Stimulated activated CD4-positive, alpha-beta T cell treated with anti-CD3 and anti-CD28 coated beads, Interleukin-15, amount 100 ng/mL, for 24 hours (primary cell): ENCODE data around the gene DCUN1D2.

Experiments used
- DNase-seq: peaks from one replicate; pipeline ENCODE4 v3.0.0-alpha.2; 2020

DCUN1D2 gene

DNA sequence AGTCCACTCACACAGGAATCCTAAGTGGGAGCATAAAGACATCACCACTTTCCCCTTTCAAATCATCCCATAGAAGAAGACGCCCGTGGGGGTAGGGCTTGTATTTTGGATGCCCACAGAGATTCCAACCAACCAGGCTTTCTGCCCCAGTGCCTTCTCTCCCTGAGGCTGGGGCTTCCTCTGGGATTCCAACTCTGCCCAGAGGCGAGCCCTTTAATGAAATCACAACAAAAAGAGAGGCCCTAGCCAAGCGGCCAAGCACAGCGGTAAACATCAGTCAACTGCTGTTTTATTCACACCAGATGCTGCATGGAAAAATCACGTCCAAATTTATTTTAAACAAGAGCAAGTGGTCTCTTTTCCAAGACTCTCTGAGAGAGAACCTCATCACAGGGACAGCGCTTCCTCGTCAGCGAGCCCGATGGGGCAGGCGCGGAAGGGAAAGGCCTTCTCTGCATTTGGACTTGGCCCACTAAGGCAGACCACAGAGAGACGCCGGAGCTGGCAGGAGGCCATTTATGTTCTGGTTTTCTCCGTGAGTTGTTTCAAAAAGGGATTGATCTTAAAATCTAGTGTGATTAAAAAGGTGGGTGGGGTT lies 68.7 kb downstream of the DCUN1D2 start:
- DNase-seq: no peak

DNA sequence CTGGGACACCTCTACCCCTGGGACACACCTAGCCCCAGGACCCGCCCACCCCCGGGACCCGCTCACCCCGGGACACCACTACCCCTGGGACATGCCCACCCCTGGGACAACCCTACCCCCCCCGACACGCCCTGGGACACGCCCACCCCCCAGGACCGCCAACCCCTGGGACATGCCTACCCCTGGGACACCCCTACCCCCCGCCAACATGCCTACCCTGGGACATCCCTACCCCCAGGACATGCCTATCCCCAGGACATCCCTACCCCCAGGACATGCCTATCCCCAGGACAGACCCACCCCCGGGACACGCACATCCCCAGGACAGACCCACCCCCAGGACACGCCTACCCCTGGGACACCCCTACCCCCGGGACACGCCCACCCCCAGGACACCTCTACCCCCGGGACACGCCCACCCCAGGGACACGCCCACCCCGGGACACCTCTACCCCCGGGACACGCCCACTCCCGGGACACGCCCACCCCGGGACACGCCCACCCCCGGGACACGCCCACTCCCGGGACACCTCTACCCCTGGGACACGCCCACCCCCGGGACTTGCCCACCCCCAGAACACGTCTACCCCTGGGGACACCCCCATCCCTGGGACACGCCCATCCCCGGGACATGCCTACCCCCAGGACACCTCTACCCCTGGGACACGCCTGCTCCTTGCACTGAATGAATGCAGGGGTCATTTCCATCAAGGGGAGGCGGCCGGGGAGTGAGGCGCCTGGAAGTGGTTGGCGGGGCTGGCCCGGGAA lies 69.5 kb downstream of the DCUN1D2 start:
- DNase-seq: peak; percentile 11

DNA sequence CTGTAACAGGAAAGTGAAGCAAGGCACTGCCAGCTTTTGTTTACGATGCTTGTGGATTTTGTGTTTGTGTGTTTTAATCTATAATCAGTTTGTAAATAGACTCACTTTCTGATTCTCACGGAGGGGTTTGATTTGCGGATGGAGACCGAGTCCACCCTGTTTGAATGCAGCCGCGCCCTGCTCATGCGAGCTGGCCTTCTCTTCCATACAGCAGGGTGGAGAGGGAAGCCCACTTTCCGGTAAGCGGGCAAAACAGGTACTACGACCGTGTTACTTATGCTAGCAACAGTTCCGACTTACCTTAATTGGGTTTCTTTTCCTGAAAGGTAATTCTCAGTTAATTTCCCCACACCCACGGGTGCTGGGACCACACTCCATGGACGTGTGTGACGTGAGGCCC lies 70.3 kb downstream of the DCUN1D2 start:
- DNase-seq: no peak

DNA sequence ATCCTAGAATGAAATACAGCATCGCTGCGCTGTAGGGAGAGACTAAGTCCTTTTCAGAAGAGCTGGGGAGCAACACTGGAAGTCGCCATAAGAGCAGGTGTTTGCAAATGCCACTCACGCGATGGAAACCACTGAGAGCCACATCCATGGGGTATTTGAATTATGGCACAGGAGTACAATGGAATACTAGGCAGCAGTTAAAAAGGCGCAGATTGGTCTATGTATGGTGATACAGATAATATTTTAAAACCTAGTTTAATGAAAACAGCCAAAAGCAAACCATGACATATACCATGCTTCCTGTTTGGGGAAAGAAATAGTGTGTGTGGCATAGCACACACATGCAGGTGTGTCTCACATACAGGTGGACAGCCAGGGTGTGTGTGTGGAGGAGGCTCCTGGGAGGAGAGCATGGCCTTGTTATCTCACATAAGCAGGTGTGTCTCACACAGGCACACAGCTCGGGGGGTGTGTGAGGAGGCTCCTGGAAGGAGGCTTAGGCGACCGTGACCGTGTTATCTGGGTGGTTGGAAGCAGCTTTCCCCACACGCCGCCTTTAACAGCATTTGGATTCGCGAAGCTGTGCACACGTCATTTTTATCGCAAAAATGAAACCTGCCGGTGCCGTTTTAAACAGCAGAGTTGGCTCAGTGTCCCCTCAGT lies 70.8 kb downstream of the DCUN1D2 start:
- no peak for DNase-seq

DNA sequence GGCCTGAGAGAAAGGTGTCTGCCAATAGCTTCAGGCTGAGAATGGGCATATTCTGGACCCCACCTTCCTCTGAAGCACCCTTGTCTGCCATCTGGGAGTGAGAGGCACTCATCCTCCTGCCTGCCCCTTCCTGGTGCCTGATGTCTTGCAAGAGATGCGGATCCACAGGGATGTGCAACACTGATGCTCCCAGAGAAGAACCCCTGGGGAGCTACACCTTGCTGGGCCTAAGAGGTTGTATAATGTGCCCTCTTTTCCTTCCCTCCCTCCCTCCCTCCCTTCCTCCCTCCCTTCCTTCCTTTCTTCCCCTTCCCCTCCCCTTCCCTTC lies 71.8 kb downstream of the DCUN1D2 start:
- no peak for DNase-seq

DNA sequence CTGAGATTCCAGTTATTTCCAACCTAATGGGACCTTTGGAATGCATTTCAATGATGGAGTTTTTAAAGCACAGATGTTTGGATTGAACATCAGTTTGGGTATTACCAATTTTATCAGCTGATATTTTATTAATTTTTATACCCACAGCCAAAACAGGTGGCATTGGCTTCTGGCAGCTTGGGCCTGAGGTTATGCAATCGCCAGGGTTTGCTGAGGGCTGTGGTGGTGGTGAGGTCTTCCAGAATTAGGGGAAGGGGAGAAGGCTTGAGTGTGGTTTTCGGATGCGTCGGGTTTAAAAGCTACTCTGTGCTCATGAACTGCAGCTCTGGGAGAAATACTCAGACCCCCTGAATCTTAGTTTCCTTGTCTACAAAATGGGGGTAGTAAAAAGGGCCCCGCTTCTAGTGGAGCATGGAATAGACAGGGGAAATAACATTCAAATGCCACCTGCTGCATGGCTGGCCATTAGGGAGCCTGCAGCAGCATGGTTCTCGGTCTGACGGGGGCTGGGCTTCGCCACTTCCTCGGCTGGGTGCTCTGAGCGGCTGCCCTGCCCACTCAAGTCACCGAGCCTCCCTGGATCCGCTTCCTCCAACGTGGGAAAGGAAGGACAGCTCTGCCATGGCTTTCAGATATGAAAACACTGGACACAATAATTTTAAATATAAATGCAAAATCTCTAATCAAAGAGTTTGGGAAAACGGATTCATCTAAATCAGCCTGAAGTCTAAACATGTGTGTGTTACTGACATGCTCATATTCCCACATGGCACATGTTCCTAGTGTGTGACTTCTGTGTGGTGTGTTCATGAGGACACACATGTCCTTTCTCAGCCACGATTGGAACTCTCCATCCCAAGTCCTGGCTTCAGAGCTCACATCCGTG lies 72.4 kb downstream of the DCUN1D2 start:
- DNase-seq: no peak

DNA sequence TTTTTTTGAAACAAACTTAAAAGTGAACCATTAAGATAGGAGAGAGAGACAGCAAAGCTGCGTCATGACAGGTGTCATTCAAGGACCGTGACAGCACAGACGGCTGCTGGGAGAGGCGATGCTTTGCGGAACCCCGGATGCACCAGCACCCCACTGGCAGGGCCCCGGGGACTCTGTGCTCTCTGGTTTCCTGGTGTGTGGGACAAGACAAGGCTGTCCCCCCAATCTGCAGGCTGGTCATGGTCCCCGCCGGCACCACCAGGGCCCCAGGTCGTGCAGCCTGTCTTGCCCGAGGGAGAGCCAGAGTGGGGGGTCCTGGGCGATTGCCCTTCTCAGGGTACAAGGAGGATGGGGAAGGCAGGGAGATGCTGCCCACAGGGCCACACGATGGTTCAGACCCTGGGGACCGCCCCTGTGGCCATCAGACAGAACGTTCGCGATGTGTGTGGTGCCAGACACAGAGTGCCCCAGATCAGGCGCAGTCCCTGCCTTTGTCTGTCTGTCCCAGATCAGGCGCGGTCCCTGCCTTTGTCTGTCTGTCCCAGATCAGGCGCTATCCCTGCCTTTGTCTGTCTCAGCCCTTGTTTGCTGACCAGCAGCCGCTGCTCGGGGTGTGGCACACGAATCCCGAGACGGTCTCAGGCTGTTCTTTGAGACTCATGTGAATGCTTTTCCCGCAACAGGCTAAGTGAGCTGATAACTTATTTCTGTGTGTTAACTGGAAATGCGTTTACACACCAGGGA lies 73.3 kb downstream of the DCUN1D2 start:
- no peak for DNase-seq

DNA sequence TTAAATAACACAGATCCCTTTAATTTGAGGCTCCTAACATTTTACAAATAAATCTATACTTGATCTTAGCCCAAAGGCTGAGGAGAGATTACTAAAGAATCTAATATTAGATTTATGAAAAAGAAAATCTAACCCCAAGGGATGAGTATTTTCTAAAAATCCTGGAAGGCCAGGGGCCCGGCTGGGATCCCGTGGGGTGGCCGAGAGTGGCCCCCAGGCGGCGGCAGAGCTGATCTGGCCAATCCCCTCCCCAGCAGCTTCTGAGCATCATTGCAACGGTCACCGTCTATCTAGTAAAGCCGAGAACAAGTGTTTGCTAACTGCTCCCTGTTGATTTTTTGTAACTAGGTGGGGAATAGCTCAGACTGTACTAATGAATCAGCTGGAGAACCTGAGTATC lies 74.7 kb downstream of the DCUN1D2 start:
- no peak for DNase-seq

DNA sequence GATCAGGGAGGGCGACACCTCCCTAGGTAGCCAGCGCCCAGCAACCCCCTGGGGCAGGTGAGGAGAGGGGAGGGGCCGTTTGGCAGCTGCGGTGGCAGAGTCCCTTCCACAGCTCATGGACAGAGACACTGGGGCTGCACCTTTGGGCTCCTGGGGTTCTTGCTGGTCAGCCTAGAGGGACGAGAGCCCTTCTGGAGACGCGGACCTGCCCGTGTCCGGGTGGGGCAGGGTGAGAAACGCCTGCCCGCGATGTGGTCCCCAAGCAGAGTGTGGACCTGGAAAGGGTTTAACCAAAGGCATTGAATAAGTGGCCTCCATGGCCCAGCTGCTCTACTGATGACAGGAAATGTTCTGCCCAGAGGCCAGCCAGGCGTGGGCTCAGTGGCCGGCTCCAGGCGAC lies 75.5 kb downstream of the DCUN1D2 start:
- DNase-seq: no peak

DNA sequence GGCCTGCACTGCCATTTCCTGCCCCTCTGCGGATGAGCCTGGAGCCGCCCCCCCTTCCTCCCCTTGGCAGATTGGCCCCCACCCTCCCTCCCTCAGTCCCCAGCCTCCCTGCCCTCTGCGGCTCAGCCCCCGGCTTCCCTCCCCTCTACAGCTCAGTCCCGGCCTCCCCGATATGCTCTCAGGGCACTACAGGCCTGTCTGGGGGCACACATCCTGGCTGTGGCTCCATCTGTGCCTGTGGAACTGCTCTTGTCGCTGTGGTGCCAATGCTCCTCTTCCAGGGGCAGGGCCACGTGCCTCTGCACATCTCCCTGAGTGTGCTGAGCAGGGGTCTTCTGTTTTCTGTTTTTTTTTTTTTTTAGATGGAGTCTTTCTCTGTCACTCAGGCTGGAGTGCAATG lies 76.2 kb downstream of the DCUN1D2 start:
- no peak for DNase-seq

DNA sequence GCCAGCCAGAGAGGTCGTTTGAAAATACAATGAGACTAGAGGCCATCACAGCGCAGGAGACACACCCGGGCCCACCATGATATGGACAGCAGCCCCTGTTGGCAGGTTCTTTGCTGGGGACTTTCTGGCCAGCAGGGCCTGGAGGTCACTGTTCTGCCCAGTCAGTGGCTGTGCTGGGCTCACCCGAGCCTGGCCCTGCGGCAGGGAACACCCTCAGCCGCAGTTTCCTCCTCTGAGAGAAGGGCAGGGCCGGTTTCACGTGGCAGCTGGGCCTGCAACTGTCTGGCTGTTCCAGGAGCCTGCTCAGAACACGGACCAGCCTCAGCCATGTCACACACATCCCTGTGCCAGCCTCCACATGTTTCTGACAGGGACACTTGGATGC lies 76.6 kb downstream of the DCUN1D2 start:
- no peak for DNase-seq

DNA sequence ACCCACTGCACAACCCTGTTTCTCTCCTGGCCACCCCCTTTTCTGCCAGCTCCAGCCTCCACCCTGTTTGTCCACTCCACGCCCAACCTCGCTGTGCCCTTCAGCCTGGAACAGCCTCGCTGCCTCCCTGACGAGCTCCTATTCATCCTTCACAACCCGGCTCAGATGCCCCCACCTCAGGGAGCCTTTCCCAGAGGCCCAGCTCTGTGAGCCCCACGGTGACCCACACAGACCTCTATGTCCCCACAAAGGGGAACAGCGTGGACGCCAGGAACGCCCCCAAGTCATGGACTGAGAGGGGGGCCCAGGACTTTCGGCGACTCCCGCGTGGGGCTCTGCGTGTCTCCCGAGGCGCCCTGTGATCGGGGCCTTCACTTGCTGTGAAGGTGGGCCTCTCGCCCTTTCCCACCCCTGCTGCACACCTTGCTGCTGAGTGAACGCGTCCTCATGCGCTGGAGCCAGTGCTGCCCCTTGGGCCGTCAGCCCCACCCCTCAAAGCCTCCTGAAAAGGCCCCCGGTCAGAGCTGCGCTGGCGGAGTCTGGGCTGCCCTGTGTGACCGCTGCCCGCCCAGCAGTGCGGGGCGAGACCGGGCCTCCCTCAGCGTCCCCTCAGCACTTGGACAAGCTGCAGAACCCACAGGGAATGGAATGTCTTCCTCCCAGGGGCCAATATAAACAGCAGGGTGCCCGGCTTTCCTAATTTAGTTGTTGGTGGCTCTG lies 77.2 kb downstream of the DCUN1D2 start:
- no peak for DNase-seq

DNA sequence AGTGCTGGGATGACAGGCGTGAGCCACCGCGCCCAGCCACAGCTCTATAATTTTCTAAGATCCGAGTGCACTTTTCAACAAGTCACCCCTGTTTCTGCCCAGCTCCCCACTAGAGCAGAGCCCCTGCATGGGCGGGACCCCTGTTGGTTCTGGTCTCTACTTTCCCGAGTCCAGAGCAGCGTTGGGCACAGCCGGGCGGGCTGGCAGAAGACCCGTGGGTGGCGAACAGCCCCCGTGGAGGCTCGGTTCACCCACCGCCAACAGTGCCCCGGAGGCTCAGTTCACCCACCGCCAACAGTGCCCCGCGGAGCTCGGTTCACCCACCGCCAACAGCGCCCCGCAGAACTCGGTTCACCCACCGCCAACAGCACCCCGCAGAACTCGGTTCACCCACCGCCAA lies 78.1 kb downstream of the DCUN1D2 start:
- DNase-seq: no peak

DNA sequence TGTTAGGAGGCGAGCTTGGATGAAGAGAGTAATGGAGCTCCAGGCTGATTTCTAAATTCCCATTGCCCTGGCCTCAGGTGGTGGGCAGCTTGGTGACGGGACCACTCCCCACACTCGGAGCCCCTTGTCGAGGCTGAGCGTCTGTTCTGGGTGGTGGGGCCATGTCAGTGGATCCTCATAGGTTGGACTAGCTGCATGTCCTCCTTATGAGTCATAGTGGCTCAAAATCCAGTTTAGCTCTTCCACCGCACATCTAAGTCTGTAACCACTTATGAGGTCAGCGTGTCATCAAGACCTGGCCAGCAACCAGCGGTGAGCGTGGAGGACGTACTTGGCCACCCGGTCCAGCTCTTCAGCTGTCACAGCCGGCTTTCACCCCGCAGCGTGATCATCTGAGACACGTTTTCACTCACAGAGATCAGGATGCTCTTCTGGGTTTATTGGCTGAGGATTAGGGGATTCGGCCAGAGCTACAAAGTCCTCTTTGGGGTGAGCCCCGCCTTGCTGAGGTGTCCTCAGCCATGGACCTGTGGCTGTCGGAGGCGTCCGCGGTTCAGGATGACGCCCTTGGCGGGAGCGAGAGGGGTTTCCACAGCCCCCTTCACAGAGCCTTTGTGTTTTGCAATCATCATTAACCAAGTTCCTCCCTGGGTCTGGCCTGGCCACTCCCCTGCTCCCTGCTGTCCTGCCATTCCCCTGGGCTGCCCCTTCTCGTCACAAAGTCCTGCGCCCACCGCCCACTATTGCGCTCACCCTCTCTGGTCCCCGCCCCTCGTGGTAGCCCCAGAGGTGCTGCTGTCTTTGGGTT lies 79.1 kb downstream of the DCUN1D2 start:
- DNase-seq: no peak

DNA sequence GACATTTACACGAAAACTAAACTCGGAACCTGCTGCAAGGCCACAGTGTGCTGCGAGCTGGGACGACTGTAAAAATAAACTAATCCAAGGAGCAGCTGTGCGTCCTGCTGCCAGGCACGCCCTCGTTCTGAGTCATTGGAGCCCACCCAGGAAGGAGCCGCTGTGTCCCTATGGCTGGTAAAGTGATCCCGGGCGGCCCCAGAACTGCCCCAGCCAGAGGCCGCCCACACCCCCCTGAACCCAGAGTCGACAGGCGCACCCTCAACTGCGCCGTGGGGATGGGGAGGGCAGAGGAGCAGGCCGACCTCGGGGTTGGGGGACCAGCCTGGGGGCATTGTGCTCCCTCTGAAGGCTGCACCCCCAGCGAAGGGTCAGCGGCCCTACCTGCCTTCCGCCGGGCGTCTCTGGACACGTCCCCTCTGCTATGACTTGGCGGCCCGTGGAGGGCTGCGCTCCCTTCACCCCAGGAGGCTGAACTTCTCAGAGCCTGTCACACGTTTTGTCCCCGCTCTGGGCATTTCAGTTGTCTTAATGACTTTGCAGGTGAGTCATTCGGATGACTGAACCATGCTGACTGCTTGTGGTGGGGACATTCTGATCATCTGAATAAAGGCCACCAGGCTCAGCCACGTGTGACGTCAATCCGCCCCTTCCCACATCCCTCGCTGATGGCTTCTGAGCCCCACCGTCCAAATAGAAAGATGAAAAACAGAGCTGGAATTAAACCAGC lies 79.9 kb downstream of the DCUN1D2 start:
- no peak for DNase-seq

DNA sequence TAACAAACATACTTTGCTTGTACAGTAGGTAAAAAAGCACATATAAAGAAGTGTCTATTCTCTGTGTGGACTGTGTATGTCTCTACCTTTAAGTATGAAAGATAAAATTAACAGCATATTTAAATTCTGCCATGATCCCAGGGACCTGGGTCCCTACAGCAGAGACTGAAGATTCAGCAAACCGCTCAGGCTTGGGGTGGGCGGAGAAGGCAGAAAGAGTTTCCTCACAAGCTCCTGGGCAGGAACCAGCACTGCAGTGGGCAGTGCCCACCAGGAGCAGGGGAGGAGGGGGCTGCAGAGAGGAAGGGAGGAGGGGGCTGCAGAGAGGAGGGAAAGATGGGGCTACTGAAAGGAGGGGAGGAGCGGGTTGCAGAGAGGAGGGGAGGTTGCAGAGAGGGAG lies 81.9 kb downstream of the DCUN1D2 start:
- no peak for DNase-seq

DNA sequence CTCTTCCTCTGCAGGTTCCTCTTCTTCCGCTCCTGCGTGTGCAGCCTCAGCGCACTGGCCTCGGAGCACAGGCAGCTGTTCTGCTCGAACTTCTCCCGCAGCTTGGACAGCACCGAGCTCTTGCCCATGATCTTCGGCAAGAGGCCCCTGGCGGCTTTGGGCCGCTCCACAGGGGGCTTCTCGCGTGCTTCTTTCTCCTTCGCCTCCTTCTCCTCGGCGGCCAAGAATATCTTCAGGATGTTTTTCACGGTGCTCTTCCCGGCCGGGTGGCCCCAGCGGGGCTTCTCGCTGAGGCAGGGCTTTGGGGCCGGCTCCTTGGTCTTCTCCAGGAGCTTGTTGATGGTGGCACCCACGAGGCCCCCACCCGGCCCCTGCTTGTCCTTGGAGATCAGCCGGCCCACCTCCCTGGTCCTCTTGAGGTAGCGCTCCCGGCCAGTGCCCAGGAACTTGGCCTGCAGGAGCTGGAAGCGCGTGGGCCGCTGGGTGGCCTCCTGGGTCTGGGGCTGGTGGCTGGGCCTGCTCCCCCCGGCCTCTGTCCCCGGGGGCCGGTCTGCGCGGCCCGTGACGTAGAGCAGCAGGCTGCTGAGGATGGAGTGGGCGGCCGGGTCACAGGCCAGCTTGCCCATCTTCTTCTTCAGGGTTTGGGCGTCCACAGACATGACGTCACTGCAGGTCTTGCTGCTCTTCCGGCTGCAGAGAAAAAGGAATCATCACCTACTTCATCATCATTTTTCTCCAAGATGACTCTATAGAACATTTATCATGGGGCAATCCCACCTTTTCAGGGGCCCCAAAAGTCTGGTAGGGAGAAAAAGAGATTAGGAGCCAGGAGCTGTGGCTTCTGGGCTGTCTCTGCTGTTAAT lies 82.7 kb downstream of the DCUN1D2 start:
- DNase-seq: no peak

DNA sequence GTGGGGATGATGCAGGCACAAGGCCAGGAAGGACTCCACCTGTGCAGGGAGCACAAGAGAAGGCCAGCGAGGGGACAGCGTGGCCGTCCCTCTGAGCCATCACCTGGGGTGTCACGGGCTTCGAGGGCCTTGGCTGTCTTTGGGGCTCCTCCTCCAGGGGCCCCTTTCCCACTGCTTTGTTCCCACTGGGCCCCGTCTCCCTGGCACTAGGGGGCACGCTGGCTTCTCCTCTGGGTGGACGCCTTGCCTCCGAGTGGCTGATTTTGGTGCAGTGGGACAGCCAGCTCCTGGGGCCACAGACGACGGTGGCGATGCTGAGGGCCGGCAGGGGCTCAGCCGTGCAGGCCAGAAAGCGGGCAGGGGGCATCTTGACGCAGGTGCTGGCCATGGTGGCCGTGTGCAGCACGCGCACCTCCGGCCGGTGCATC lies 83.4 kb downstream of the DCUN1D2 start:
- DNase-seq: no peak

DNA sequence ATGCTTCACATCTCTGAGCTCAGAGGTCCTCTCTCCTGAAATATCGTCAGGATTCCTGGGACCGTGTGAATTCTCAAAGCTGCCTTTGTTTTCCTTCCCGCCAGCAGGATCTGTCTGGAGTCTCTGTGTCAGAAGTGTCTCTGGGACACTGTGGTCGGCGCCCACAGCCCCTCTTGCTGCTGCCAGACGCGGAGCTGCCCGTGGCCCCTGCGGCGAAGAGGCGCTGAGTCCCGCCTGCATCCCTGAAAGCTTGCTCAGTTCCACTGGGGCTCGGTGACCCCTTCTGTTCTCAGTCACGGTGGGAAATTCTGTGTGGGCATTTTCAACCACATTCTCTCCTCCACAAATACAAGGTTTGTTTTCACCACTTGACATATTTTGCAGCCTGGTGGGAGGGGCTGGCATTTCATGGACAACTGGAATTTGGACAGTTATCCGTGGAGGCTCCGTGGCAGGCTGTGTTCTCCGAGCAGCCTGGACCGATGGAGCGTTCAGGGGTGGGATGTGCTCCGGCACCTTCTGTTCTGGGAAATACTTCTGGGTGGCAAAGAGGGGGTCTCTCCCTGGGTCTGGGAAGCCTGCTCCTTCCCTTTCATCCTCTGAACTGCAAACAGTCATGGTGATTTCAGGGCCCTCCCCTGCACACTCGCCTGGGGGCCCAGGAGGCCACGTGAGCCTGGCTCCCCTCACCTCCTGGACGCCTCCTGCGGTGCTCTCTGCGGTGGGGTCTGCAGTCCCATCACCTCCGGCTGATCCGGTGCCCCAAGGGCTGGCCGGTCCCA lies 84.0 kb downstream of the DCUN1D2 start:
- DNase-seq: no peak
